Lung (tissue), 12 donors: ENCODE measurements around the gene STK38L. TPM values are rescaled to one million over a fixed set of nuclear protein-coding genes. Genes with fewer than 3 reads are reported as not detected.
A peak's percentile ranks its signal among the peaks of the same experiment; 100 is the strongest.

Experiments used
- ATAC-seq: fragments of 200-7000 bp; cut with Tn5 transposase; one replicate; pipeline ENCODE4 v1.9.1; 2020; ENCODE audit warnings: moderate number of reproducible peaks; ENCODE audit not compliant: insufficient read depth, low FRiP score
- DNase-seq, 3 donors: peaks; one replicate each; pipeline ENCODE4 v3.0.0-alpha.2; 2013 to 2017
- H3K27ac ChIP-seq, 2 donors: one replicate each; pipeline ENCODE4 v1.5.1; 2013; ENCODE audit warnings: mild to moderate bottlenecking in 2 of 2, moderate library complexity in 2 of 2, control low read depth in 1 of 2, inconsistent platforms in 1 of 2, low read depth in 1 of 2, low read length in 1 of 2
- H3K27me3 ChIP-seq, 3 donors: one replicate each; pipeline ENCODE4 v1.5.1; 2013; ENCODE audit warnings: low read length in 2 of 3; ENCODE audit not compliant: control insufficient read depth in 3 of 3, insufficient read depth in 3 of 3
- H3K36me3 ChIP-seq, 4 donors: one replicate each; pipeline ENCODE4 v1.5.1; 2013; ENCODE audit warnings: low read length in 4 of 4, mild to moderate bottlenecking in 1 of 4, moderate library complexity in 1 of 4; ENCODE audit not compliant: control insufficient read depth in 4 of 4, insufficient read depth in 4 of 4
- H3K4me1 ChIP-seq, 5 donors: one replicate each; pipeline ENCODE4 v1.5.1; 2013; ENCODE audit warnings: low read length in 5 of 5, mild to moderate bottlenecking in 2 of 5, moderate library complexity in 1 of 5; ENCODE audit not compliant: control insufficient read depth in 5 of 5, insufficient read depth in 5 of 5
- H3K4me3 ChIP-seq: one replicate; pipeline ENCODE4 v1.5.1; 2013; ENCODE audit warnings: mild to moderate bottlenecking, control low read depth, moderate library complexity
- H3K9ac ChIP-seq, 2 donors: one replicate each; pipeline ENCODE4 v1.5.1; 2013; ENCODE audit warnings: low read length in 2 of 2, control low read depth in 1 of 2; ENCODE audit not compliant: insufficient read depth in 1 of 2
- H3K9me3 ChIP-seq, 4 donors: one replicate each; pipeline ENCODE4 v1.5.1; 2013; ENCODE audit warnings: low read length in 3 of 4, mild to moderate bottlenecking in 1 of 4, moderate library complexity in 1 of 4; ENCODE audit not compliant: control insufficient read depth in 4 of 4, insufficient read depth in 3 of 4
- WGBS, 2 donors: extraction: QIAGEN DNeasy Blood & Tissue Kit; methylation state at CpG; one replicate each; pipeline ENCODE4 v1.1.7; 2013; 5-methylcytosine and 5-hydroxymethylcytosine counted together
- polyA plus RNA-seq, 2 donors: library from polyadenylated mRNA; stranded (reverse); fragments of 200-250 nt; gene quantifications; one replicate each; pipeline ENCODE4 v1.2.1, GENCODE V29; 2013
- total RNA-seq, 2 donors: library from RNA; depleted of rRNA in 1 of 2; stranded (reverse); fragments of >200 nt in 1 of 2; gene quantifications; one replicate each; pipeline ENCODE4 v1.2.1, GENCODE V29; 2014 to 2021
- TF ChIP-seq, protein P1 (sequence below): IDR thresholded peaks from 2 replicates; pipeline ENCODE4 v1.5.1; 2012; ENCODE audit warnings: mild to moderate bottlenecking; ENCODE audit errors: control extremely low read depth, extremely low read depth
- donor health status: control.
- donor health status: control.
- donor health status: Bipolar disorder and iron deficiency.
- donor health status: healthy.
- donor health status: DM: yes; HTN: yes; CAD: no.

The STK38L gene
- total and polyA plus RNA-seq, 4 donors, result 6.5 to 41.5 (median 18.5) TPM

DNA sequence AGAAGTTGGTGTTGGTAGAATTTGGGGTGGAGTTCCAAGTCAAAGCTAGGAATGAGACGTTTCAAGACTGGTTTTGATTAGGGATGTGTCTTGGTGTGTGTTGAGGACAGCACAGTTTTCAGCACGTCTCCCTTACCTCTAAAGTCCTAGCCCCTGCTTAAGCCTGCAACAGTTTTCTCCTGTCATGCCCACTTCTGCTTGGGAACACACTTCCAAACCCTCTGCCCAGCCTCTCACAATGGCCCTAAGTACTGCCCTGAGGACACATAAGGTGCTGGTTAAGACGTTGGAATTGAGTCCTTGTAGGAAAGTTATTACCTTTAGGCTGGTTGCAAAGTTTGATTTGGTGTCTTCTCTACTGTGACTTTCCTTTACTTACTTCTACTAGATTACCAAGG, 87.8 kb downstream of the STK38L start:
- H3K9ac ChIP-seq, result no peak overlapping the region

DNA sequence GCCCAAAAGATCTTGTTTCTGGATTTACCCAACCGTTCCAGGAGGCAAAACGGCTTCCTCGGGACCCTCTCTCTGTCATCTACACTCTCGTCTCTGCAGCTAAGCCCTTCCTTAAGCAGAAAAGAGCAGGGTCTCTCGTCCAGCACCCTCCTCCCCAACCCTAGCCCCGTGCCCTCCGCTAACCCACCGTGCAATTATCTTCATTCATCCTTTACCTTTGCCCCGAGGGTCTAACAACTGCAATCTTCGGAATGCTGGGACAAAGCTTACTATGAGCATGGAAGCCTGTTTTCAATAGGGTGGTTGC, 88.3 kb downstream of the STK38L start:
- Histone ChIP-seq H3K27me3 (peaks cover 0 to 16% (median 16%) of the 10 kb centered on the region in 3 donors), H3K9me3 (no peaks in the 10 kb centered on the region), H3K27ac (no peak overlapping the region), H3K36me3 (peaks cover 0 to 4% (median 0%) of the 10 kb centered on the region in 4 donors), H3K4me3 (peak overlapping the region; percentile 82), H3K9ac (no peak overlapping the region), H3K4me1 (peaks cover 0 to 13% (median 0%) of the 10 kb centered on the region in 5 donors)
- no peak for DNase-seq
- TF ChIP-seq, protein P1, sequence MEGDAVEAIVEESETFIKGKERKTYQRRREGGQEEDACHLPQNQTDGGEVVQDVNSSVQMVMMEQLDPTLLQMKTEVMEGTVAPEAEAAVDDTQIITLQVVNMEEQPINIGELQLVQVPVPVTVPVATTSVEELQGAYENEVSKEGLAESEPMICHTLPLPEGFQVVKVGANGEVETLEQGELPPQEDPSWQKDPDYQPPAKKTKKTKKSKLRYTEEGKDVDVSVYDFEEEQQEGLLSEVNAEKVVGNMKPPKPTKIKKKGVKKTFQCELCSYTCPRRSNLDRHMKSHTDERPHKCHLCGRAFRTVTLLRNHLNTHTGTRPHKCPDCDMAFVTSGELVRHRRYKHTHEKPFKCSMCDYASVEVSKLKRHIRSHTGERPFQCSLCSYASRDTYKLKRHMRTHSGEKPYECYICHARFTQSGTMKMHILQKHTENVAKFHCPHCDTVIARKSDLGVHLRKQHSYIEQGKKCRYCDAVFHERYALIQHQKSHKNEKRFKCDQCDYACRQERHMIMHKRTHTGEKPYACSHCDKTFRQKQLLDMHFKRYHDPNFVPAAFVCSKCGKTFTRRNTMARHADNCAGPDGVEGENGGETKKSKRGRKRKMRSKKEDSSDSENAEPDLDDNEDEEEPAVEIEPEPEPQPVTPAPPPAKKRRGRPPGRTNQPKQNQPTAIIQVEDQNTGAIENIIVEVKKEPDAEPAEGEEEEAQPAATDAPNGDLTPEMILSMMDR, result no peak
- WGBS, 2 donors, result 15 to 18% methylated on average over 10 of the region's 10 CpGs
- no peak for ATAC-seq

More for the DNA sequence above, 87.8 kb downstream of the STK38L start:
- TF ChIP-seq, protein P1, result no peak
- Histone ChIP-seq H3K4me3 (no peak overlapping the region), H3K36me3 (peaks cover 0 to 5% (median 0%) of the 10 kb centered on the region in 4 donors), H3K9me3 (no peaks in the 10 kb centered on the region), H3K27me3 (peaks cover 0 to 16% (median 16%) of the 10 kb centered on the region in 3 donors), H3K27ac (no peak overlapping the region), H3K4me1 (peaks cover 0 to 13% (median 0%) of the 10 kb centered on the region in 5 donors)
- no peak for ATAC-seq
- no peak for DNase-seq
- 41 to 55% methylated on average over 3 of the region's 3 CpGs for WGBS, 2 donors

DNA sequence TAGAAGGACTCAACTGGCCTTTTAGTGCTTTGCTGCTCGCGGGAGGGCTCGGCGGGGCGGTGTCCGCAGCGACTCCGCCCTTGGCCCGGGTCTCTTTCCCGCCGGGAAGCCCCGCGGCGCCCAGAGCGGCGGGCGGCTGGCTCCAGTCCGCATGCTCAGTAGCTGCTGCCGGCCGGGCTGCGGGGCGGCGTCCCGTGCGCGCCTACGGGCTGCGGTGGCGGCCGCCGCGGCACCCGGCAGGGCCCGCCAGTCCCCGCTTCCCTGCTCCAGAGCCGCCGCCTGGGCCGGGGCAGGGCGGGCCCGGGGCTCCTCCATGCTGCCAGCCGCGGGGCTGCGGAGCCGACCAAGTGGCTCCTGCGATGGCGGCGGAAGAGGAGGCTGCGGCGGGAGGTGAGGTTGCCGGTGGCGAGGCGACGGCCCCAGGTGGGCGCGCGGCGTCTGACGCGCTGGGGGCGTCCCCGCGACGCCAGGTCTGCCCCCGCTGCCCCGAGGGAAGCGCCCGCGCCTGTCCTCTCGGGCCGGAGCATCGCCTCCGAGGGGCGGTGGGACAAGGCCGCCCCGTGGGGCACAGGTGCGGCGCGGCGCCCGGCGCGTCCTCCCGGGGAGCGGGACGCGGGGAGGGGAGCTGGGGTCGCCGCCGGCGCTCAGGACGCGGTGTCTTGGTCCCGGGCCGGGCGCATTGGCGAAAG, 88.8 kb downstream of the STK38L start, which contains the start of gene BMAL2:
TSS of gene BMAL2 (plus strand) at position 123 of the 689 bp plus-strand sequence. CDS start at position 360, 237 bp downstream.
- Histone ChIP-seq H3K36me3 (no peaks in the 10 kb centered on the region), H3K9me3 (no peaks in the 10 kb centered on the region), H3K4me1 (peaks cover 0 to 13% (median 0%) of the 10 kb centered on the region in 5 donors), H3K4me3 (peak within 1 kb of the TSS; percentile 82), H3K27me3 (peaks cover 0 to 16% (median 16%) of the 10 kb centered on the region in 3 donors), H3K27ac (no peak within 1 kb of the TSS), H3K9ac (no peak within 1 kb of the TSS)
- peak; percentile 58 for ATAC-seq
- peak; percentile 31 to 62 (median 62) for DNase-seq
- WGBS, 2 donors, result 1% methylated on average over 75 to 95 of the region's 96 CpGs
- TF ChIP-seq, protein P1, result no peak
